Vagina (tissue), 2 donors: ENCODE measurements around the gene SPAG9. TPM values are rescaled to one million over a fixed set of nuclear protein-coding genes. Genes with fewer than 3 reads are reported as not detected.

Source experiments
- DNase-seq, 2 donors: peaks; one replicate each; pipeline ENCODE4 v3.0.0-alpha.2; 2017; ENCODE audit errors: extremely low spot score in 2 of 2
- H3K27ac ChIP-seq: fragments of 200-600 bp; sonication (generic); one replicate; pipeline ENCODE4 v1.5.1; 2019
- H3K27me3 ChIP-seq: fragments of 200-600 bp; sonication (generic); one replicate; pipeline ENCODE4 v1.5.1; 2019
- H3K36me3 ChIP-seq, 2 donors: fragments of 200-600 bp; sonication (generic); one replicate each; pipeline ENCODE4 v1.5.1; 2017 to 2019
- H3K4me1 ChIP-seq: fragments of 200-600 bp; sonication (generic); one replicate; pipeline ENCODE4 v1.5.1; 2019
- H3K4me3 ChIP-seq, 2 donors: fragments of 200-600 bp; sonication (generic); 1 replicate in 1 of 2; 2 replicates in 1 of 2; pipeline ENCODE4 v1.5.1; 2016 to 2019
- H3K9me3 ChIP-seq: fragments of 200-600 bp; sonication (generic); one replicate; pipeline ENCODE4 v1.5.1; 2019
- CTCF ChIP-seq, 3 experiments: fragments of 450-650 bp in 2 of 3; fragments of 200-600 bp in 1 of 3; sonication (generic) in 1 of 3; IDR thresholded peaks; one replicate each; pipeline ENCODE4 v1.5.1; 2017 to 2019; ENCODE audit warnings: antibody characterized with exemption in 3 of 3, mild to moderate bottlenecking in 2 of 3, moderate library complexity in 2 of 3
- POLR2A ChIP-seq, 2 donors: fragments of 450-650 bp; IDR thresholded peaks; one replicate each; pipeline ENCODE4 v1.6.1; 2017; ENCODE audit warnings: antibody characterized with exemption in 2 of 2, mild to moderate bottlenecking in 2 of 2, moderate library complexity in 2 of 2
- POLR2AphosphoS5 ChIP-seq, 2 donors: sonication (generic); formaldehyde crosslinking; IDR thresholded peaks; one replicate each; pipeline ENCODE4 v1.9.0; 2017; ENCODE audit warnings: antibody characterized with exemption in 2 of 2, mild to moderate bottlenecking in 2 of 2, low read depth in 1 of 2; ENCODE audit not compliant: insufficient read depth in 1 of 2
- intact Hi-C: fragments of 100-400 bp; cut with DNase I; formaldehyde crosslinking; loops from one replicate; pipeline ENCODE4 v1.15.1; 2023
- total RNA-seq: library from RNA; depleted of rRNA; stranded (reverse); fragments of >200 nt; gene quantifications from one replicate; pipeline ENCODE4 v1.2.3, GENCODE V29; 2016

The SPAG9 gene
- total RNA-seq, 1 donor from 2014 or later, result 92.6 TPM

GRCh38 chr17:50949989-50950877 lies 170.4 kb downstream of the SPAG9 start:
- Histone ChIP-seq H3K27me3 (no peaks in the 10 kb centered on the region), H3K36me3 (no peaks in the 10 kb centered on the region), H3K4me1 (peaks cover 52% of the 10 kb centered on the region), H3K9me3 (no peaks in the 10 kb centered on the region), H3K27ac (peak overlapping the region; percentile 93), H3K4me3 (peak overlapping the region in 1 of 2 donors; percentile 12)
- intact Hi-C loops, result loop anchor here (2.0 to 5.0 kb wide), 2 partner anchors 19 to 83 kb away; partner anchors contain the start of gene TOB1
- peak in 1 of 2 donors; percentile 96 for DNase-seq
- TF ChIP-seq CTCF (IDR thresholded peaks at IDR 0.05) (peak; percentile 26 to 77 (median 40)), POLR2A (IDR thresholded peaks at IDR 0.05) (peak in 1 of 2 donors; percentile 3), POLR2AphosphoS5 (IDR thresholded peaks at IDR 0.05; ENCODE audit: insufficient read depth in 1 of 2, low read depth in 1 of 2) (peak; percentile 83 to 85)

GRCh38 chr17:50949128-50949988 lies 171.3 kb downstream of the SPAG9 start:
- no peak for TF ChIP-seq CTCF (IDR thresholded peaks at IDR 0.05)
- Histone ChIP-seq H3K9me3 (no peaks in the 10 kb centered on the region), H3K4me3 (peak overlapping the region in 1 of 2 donors; percentile 12), H3K27me3 (no peaks in the 10 kb centered on the region), H3K4me1 (peaks cover 51% of the 10 kb centered on the region), H3K36me3 (no peaks in the 10 kb centered on the region), H3K27ac (peak overlapping the region; percentile 93)
- no peak for DNase-seq
- intact Hi-C loops, result no loop called here

- Histone ChIP-seq H3K27me3 (no peaks in the 10 kb centered on the region), H3K27ac (peak overlapping the region; percentile 93), H3K36me3 (no peaks in the 10 kb centered on the region), H3K9me3 (no peaks in the 10 kb centered on the region), H3K4me1 (peaks cover 51% of the 10 kb centered on the region), H3K4me3 (no peak overlapping the region)
- intact Hi-C loops, result no loop called here
- DNase-seq, result no peak
- TF ChIP-seq POLR2A (IDR thresholded peaks at IDR 0.05), result no peak
- TF ChIP-seq POLR2AphosphoS5 (IDR thresholded peaks at IDR 0.05; ENCODE audit: insufficient read depth in 1 of 2, low read depth in 1 of 2), result no peak
- no peak for TF ChIP-seq CTCF (IDR thresholded peaks at IDR 0.05)
Observed at GRCh38 chr17:50948711-50949110, 172.0 kb downstream of the SPAG9 start.

- intact Hi-C loops, result no loop called here
Observed at GRCh38 chr17:50947782-50948543, 172.7 kb downstream of the SPAG9 start.

More at GRCh38 chr17:50947782-50948543, 172.7 kb downstream of the SPAG9 start:
- TF ChIP-seq POLR2AphosphoS5 (IDR thresholded peaks at IDR 0.05; ENCODE audit: insufficient read depth in 1 of 2, low read depth in 1 of 2) (no peak), CTCF (IDR thresholded peaks at IDR 0.05) (no peak), POLR2A (IDR thresholded peaks at IDR 0.05) (no peak)
- no peaks in the 10 kb centered on the region for H3K27me3 ChIP-seq
- DNase-seq, result peak in 1 of 2 donors; percentile 77
- no peaks in the 10 kb centered on the region for H3K9me3 ChIP-seq
- H3K27ac ChIP-seq, result peak overlapping the region; percentile 93
- H3K36me3 ChIP-seq, result no peaks in the 10 kb centered on the region
- peaks cover 46% of the 10 kb centered on the region for H3K4me1 ChIP-seq
- H3K4me3 ChIP-seq, result no peak overlapping the region
